ENCODE measurements around the gene COL11A2. TPM values are rescaled to one million over a fixed set of nuclear protein-coding genes. Genes with fewer than 3 reads are reported as not detected.

The COL11A2 gene
- polyA plus RNA-seq, 1 of the 3 experiments (the other 2 are of a cell fraction), result 0.99 TPM

DNA sequence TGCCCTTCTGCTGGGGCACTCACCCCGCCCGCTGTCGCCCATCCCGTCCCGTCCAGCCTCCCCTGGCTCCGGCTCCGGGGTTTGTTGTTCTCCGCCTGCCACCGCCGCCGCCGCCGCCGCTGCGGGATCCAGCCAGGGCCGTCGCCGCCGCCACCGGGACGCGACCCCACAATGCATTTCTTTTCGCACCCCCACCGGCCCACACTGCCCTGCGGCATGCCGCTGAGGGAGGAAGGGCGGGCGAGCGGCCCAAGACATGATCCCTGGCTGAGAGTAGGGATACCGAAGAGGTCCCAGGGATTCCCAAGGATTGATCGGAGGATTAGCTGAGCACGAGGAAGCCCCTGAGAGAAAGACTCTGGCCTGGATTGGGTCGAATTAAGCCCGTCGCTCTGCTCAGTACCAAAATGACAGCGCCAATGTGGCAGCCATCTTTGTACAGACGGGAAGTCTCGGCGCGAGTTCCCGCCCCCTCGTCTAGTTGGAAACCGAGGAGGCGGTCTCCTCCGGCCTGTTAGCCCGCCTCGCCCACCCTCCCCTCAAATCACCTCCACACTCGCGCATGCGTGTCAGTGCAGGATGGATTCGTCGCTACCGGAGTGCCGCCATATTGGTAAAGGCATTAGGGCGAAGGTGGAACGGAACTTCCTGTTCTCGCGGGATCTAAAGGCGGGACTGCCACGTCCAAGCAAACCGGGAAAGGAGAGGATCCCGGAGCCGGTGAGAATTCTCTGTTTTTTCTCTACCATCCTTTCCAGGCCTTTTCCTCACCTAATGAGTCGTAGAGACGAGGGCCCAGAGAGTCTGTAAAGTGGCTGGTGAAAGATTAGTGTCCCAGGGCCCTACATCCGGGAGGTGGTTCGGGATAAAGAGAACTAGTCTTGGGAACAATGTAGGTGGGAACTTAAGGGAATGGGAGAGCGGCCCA is 8.2 kb upstream of the COL11A2 start, which contains the start of the genes RXRB and SLC39A7 (continued):
- TF ChIP-seq, protein P1, sequence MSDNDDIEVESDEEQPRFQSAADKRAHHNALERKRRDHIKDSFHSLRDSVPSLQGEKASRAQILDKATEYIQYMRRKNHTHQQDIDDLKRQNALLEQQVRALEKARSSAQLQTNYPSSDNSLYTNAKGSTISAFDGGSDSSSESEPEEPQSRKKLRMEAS (IDR thresholded peaks at IDR 0.05; ENCODE audit: low read depth), result peak; percentile 64; the same call in 1 of the 2 replicates
- no peak for TF ChIP-seq SMC3 (IDR thresholded peaks at IDR 0.05; ENCODE audit: low read depth, low read length)
- no peak for TF ChIP-seq RXRA (IDR thresholded peaks at IDR 0.05; ENCODE audit: borderline replicate concordance, low read depth)
- no peak for TF ChIP-seq FOXJ3 (CRISPR knock-in tag; IDR thresholded peaks at IDR 0.05)
- TF ChIP-seq FOXM1 (IDR thresholded peaks at IDR 0.05; ENCODE audit: low read depth), result no peak
- TF ChIP-seq TEAD4 (IDR thresholded peaks at IDR 0.05; ENCODE audit: borderline replicate concordance, insufficient read depth), result peak; percentile 23; the same call in 1 of the 2 replicates
- TF ChIP-seq, protein P2, sequence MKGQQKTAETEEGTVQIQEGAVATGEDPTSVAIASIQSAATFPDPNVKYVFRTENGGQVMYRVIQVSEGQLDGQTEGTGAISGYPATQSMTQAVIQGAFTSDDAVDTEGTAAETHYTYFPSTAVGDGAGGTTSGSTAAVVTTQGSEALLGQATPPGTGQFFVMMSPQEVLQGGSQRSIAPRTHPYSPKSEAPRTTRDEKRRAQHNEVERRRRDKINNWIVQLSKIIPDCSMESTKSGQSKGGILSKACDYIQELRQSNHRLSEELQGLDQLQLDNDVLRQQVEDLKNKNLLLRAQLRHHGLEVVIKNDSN (IDR thresholded peaks at IDR 0.05; ENCODE audit: borderline replicate concordance, low read depth), result no peak
- peak; percentile 85; the same call in 1 of the 2 replicates for TF ChIP-seq SIN3A (IDR thresholded peaks at IDR 0.05; ENCODE audit: borderline replicate concordance, low read depth, low read length)
- no peak for TF ChIP-seq JUND (IDR thresholded peaks at IDR 0.05)
- TF ChIP-seq, protein P3, sequence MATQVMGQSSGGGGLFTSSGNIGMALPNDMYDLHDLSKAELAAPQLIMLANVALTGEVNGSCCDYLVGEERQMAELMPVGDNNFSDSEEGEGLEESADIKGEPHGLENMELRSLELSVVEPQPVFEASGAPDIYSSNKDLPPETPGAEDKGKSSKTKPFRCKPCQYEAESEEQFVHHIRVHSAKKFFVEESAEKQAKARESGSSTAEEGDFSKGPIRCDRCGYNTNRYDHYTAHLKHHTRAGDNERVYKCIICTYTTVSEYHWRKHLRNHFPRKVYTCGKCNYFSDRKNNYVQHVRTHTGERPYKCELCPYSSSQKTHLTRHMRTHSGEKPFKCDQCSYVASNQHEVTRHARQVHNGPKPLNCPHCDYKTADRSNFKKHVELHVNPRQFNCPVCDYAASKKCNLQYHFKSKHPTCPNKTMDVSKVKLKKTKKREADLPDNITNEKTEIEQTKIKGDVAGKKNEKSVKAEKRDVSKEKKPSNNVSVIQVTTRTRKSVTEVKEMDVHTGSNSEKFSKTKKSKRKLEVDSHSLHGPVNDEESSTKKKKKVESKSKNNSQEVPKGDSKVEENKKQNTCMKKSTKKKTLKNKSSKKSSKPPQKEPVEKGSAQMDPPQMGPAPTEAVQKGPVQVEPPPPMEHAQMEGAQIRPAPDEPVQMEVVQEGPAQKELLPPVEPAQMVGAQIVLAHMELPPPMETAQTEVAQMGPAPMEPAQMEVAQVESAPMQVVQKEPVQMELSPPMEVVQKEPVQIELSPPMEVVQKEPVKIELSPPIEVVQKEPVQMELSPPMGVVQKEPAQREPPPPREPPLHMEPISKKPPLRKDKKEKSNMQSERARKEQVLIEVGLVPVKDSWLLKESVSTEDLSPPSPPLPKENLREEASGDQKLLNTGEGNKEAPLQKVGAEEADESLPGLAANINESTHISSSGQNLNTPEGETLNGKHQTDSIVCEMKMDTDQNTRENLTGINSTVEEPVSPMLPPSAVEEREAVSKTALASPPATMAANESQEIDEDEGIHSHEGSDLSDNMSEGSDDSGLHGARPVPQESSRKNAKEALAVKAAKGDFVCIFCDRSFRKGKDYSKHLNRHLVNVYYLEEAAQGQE (IDR thresholded peaks at IDR 0.05; ENCODE audit: low read depth, low read length), result no peak
- TF ChIP-seq MEF2A (IDR thresholded peaks at IDR 0.05; ENCODE audit: borderline replicate concordance, low read depth), result no peak
- TF ChIP-seq, protein P4, sequence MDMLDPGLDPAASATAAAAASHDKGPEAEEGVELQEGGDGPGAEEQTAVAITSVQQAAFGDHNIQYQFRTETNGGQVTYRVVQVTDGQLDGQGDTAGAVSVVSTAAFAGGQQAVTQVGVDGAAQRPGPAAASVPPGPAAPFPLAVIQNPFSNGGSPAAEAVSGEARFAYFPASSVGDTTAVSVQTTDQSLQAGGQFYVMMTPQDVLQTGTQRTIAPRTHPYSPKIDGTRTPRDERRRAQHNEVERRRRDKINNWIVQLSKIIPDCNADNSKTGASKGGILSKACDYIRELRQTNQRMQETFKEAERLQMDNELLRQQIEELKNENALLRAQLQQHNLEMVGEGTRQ (IDR thresholded peaks at IDR 0.05; ENCODE audit: borderline replicate concordance, low read depth, low read length), result no peak
- peak; percentile 91 for TF ChIP-seq POLR2AphosphoS5 (IDR thresholded peaks at IDR 0.05; ENCODE audit: low read depth, low read length)
- no peak for TF ChIP-seq NFIC (IDR thresholded peaks at IDR 0.05; ENCODE audit: borderline replicate concordance)
- TF ChIP-seq ELF1 (IDR thresholded peaks at IDR 0.05), result peak; percentile 80
- TF ChIP-seq RFX5 (IDR thresholded peaks at IDR 0.05; ENCODE audit: low read length), result no peak
- no peak for TF ChIP-seq RCOR1 (IDR thresholded peaks at IDR 0.05; ENCODE audit: low read length)
- no peak for TF ChIP-seq FOSL2 (IDR thresholded peaks at IDR 0.05; ENCODE audit: borderline replicate concordance, low read depth)
- TF ChIP-seq EZH2phosphoT487 (IDR thresholded peaks at IDR 0.05; ENCODE audit: borderline replicate concordance, low read depth), result no peak
- TF ChIP-seq NRF1 (IDR thresholded peaks at IDR 0.05; ENCODE audit: low read depth, low read length), result peak; percentile 97
- no peak for TF ChIP-seq GATA2 (CRISPR knock-in tag; IDR thresholded peaks at IDR 0.05)
- peak; percentile 99 for TF ChIP-seq YY1 (IDR thresholded peaks at IDR 0.05; ENCODE audit: low read depth)
- TF ChIP-seq, protein P5, sequence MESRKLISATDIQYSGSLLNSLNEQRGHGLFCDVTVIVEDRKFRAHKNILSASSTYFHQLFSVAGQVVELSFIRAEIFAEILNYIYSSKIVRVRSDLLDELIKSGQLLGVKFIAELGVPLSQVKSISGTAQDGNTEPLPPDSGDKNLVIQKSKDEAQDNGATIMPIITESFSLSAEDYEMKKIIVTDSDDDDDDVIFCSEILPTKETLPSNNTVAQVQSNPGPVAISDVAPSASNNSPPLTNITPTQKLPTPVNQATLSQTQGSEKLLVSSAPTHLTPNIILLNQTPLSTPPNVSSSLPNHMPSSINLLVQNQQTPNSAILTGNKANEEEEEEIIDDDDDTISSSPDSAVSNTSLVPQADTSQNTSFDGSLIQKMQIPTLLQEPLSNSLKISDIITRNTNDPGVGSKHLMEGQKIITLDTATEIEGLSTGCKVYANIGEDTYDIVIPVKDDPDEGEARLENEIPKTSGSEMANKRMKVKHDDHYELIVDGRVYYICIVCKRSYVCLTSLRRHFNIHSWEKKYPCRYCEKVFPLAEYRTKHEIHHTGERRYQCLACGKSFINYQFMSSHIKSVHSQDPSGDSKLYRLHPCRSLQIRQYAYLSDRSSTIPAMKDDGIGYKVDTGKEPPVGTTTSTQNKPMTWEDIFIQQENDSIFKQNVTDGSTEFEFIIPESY (IDR thresholded peaks at IDR 0.05; ENCODE audit: borderline replicate concordance, low read depth), result peak; percentile 99
- TF ChIP-seq MXI1 (IDR thresholded peaks at IDR 0.05; ENCODE audit: low read depth, low read length), result peak; percentile 40; the same call in 1 of the 2 replicates

Measured in SK-N-SH (cell line).